ENCODE data around the gene TAX1BP1. TPM values are rescaled to one million over a fixed set of nuclear protein-coding genes. Genes with fewer than 3 reads are reported as not detected.
"Not testable (repeated sequence)": the region's sequence is repeated elsewhere in the genome, so short reads cannot be mapped to it uniquely, and the experiment has no call there.

TAX1BP1 gene
- polyA plus RNA-seq, 5 donors, result 76.1 to 123 (median 93.2) TPM

GRCh38 chr7:27842094-27842692, 102.2 kb downstream of the TAX1BP1 start:
- DNase-seq, result no peak

- no peak for DNase-seq
These were observed 102.9 kb downstream of the TAX1BP1 start for GRCh38 chr7:27842851-27843250.

- no peak for DNase-seq
These were observed 103.8 kb downstream of the TAX1BP1 start for GRCh38 chr7:27843584-27844305.

DNA sequence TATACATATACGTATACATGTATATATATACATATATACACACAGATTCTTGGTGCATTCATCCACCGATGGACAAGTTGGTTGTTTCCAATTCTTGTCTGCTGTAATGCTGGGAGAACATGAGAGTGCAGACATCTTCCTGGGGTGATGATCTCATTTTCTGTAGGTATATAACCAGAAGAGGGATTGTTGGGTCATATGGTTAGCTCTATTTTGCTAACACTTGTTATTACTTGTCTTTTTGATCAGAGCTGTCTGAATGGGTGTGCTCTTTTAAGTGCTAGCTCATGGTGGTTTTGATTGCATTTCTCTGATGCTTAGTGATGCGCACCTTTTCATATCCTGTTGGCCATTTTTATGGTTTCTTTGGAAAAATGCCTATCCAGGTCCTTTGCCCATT, 106.4 kb downstream of the TAX1BP1 start:
- no peak for DNase-seq

GRCh38 chr7:27850531-27850930, 110.6 kb downstream of the TAX1BP1 start:
- DNase-seq, result no peak

GRCh38 chr7:27856703-27857485, 116.9 kb downstream of the TAX1BP1 start:
- not testable (repeated sequence) for DNase-seq

- no peak for DNase-seq
These were observed 120.8 kb downstream of the TAX1BP1 start for GRCh38 chr7:27860800-27861199.

- DNase-seq, result no peak
These were observed 121.8 kb downstream of the TAX1BP1 start for GRCh38 chr7:27861747-27862146.

DNA sequence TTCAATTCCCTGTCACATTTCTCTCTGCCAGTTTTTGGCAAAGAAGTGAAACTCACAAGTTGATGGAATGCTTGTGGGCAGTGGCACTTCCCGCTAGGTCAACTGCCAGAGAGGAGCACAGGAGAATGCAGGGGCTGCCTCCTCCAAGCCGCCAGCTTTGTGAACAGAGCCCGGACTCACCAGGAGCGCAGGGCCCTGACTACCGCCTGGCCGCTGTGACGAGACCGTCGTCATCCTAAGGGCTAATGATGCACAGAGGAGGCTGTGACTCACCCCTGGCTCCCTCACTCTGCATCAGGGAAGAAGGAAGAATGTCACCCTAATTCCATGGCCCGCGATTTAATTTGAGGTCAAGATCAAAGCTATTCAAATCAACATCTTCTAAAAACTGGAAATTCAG, 123.9 kb downstream of the TAX1BP1 start:
- no peak for DNase-seq

- no peak for DNase-seq
These were observed 126.3 kb downstream of the TAX1BP1 start for GRCh38 chr7:27866256-27866655.

DNA sequence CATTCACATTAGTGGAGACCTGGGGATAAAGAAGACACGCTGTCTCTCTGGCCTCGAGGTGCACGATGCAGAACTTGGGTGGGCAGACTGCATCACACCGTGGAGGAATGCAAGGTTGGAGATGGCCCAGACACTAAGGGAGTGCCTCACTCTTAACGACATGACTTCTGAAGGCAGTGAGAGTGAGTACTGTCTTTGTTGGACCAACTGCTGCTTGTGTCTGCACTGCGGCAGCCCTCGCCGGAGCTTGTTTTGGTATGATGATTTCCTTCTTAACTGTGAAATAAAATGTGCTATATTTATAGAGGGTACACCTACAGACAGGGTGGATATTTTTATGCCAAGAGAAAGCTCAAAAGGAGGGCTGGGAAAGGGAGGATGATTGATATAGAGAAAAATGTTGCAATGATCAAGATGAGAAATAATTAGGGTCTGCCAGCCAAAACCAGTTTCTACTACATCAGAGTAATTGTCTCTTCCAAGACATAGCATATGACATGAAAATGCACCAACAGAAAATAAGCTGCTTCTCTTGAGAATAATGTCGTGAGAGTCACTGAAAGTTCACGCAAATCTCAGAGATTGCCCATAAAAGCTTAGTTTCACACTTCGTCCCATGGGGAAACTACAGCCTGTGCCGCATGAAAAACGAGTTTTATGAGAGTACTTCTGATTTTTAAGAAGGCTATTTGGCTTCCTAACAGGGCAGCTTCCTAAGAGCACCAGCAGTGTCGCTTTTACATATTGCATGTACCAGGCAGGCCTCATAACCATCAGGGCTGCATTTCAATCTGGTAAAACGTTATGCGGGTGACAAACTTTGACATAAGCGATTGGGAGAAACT, 127.1 kb downstream of the TAX1BP1 start:
- DNase-seq, result peak in 1 of 2 donors; percentile 26

DNA sequence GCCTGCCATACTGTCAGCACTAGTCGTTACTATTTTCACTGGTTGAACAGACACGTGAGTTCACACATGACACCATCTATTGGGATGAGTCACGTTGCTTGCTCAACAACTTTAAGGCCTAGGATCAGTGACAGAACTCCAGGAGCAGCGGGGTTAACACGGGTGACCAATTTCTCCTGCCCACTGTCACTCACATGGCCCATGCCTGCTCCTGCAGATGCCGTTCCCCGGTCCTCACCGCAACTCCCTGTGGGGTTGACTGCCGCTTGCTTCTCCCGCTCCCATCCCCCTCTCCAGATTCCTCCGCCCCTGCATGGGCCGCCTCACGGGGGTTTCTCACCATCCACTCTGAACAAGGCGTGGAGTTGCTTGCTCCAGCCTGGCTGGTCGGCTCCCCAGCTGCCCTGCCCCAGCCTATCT, 128.2 kb downstream of the TAX1BP1 start:
- no peak for DNase-seq

DNA sequence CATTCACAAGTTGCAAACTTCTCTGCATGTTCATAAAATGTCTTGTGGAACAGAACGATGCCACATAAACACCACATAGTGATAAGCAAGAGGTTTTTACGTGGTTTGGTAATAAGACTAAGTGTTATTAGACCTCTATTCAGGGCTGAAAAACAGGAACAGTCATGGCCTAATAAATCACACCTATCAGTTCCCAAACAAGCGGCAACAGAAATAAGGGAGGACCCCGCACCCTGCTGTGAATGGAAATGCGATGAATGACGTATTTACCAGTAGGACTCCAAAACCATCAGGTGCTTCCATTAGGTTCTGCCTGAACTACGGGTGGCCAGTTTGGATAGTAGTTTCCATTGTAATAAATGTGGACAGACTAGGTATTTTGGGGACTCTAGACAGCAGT, 129.1 kb downstream of the TAX1BP1 start:
- DNase-seq, result no peak

GRCh38 chr7:27870595-27870994, 130.6 kb downstream of the TAX1BP1 start:
- no peak for DNase-seq

- no peak for DNase-seq
These were observed 131.1 kb downstream of the TAX1BP1 start for GRCh38 chr7:27871086-27871485.

- DNase-seq, result no peak
These were observed 131.9 kb downstream of the TAX1BP1 start for GRCh38 chr7:27871866-27872265.

DNA sequence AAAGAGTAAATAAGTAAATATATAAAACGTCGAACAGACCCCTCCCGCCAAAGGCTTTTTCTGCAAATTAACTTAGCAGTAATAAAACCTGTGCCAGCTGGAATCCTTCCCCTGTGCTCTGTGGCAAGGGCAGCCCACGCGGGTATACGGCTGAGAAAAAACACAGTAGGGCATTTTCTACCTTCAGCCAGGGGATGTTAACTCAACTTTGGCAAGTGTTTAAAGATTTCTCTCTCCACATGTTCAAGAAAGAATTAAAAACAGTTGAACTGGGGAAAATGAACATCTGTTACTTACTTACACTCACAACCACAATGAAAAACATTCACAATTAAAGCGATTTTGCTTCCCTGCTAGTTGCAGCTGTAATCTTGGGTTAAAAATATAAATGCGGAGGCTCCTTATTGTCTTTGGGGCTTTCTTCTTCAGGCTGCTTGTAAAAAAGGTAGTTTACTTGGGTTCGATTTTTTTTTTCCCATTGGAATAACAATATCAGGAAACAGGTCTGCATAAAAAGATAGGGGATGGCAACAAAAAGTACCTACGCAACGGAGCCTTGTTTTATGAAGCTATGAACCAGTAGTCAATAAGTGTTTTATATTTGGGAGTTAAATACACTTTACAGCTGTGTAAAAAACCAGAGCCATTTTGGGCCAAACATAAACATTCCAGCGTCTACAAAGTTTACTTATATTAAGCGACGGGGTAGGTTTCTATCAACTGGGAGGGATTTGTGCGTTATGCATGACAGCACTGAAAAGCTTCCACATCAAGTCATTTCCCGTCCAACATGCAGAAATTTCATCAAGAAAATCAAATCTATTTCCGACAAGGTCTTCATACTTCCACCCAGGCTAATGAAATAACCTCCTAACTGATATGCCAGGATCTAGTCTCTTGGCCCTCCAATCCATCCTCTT, 132.7 kb downstream of the TAX1BP1 start:
- DNase-seq, result no peak

DNA sequence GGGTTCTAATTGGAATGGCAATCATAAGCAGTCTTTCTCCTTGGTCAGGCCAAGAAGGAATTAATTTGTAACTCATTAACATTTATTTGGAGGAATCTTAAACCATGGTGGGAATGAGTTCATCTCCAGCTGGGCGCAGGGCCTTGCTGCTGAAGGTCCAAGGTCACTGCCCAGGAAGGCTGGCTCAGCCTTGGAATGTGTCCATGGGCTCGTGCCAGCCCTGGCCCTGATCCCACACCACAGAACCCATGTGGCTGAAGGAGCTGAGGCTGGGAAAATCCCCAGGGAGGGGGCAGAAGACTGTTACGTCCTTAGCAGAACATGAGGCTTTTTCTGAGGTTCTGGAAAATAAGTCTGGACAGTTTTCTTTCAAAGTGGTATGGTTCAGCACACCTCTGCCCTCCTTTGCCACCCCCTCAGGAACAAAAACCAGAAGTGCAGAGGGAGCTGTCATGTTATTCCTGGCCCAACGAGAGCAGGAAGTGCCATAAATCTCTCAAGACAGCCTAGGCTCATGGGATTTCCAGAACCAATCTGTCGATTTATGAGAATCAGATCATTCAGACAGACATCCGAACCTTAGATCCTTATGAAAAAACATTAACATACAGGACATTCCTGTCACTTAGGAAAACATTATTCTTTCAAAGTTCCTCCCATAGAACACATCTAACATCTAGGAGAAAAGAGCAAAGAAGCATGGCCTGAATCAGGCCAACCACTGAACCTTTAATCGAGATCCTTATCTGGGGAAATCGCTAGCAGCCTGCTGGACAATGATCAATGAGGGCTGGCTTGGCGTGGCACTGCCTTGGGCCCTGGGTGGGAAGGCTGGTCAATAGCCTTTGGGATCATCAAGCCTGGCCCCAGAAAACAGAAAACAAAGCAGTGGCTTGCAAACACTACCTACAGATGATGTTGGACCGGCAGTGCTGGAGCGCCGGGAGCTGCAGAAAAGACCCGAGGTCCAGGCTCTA, 134.3 kb downstream of the TAX1BP1 start:
- no peak for DNase-seq

DNA sequence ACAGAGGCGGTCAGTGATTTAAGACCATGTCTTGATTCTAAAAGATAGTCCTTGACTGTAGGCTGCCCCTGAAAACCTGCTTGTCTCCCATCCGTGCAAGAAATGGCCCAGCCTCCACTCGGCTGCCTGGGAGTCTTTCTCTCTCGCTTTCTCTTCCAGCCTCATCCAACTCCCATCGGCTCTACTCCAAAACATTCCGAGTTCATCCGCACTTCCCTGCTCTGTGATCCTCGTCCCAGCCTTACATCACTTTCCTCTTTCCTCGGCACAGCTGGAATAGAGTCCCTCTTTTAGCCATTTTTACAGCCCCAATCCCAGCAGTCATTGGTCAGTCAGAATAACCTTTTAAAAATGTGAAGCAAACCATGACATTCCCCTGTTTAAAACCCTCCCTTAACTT, 135.1 kb downstream of the TAX1BP1 start:
- DNase-seq, result no peak

GRCh38 chr7:27875832-27876231, 135.9 kb downstream of the TAX1BP1 start:
- no peak for DNase-seq

Measured in right lung (tissue), 5 donors.